Breast epithelium (tissue), 4 donors: ENCODE measurements around the gene DCK. TPM values are rescaled to one million over a fixed set of nuclear protein-coding genes. Genes with fewer than 3 reads are reported as not detected.

Source experiments
- DNase-seq, 2 donors: peaks; one replicate each; pipeline ENCODE4 v3.0.0-alpha.2; 2019; ENCODE audit warnings: low spot score in 2 of 2
- H3K27ac ChIP-seq, 2 donors: fragments of 200-600 bp; sonication (generic) in 1 of 2; one replicate each; pipeline ENCODE4 v1.5.1; 2016 to 2019; ENCODE audit warnings: mild to moderate bottlenecking in 1 of 2
- H3K27me3 ChIP-seq, 2 donors: fragments of 200-600 bp; sonication (generic) in 1 of 2; one replicate each; pipeline versions ENCODE4 v1.5.1 to v1.6.0; 2017 to 2019; ENCODE audit warnings: control low read depth in 1 of 2, mild to moderate bottlenecking in 1 of 2
- H3K36me3 ChIP-seq: fragments of 200-600 bp; one replicate; pipeline ENCODE4 v1.5.1; 2019
- H3K4me1 ChIP-seq, 2 donors: fragments of 200-600 bp; sonication (generic); one replicate each; pipeline ENCODE4 v1.5.1; 2016 to 2019; ENCODE audit warnings: control low read depth in 1 of 2
- H3K4me3 ChIP-seq, 3 donors: fragments of 200-600 bp; sonication (generic); 1 replicate in 2 of 3; 2 replicates in 1 of 3; pipeline ENCODE4 v1.5.1; 2016 to 2019; ENCODE audit warnings: mild to moderate bottlenecking in 3 of 3, moderate library complexity in 2 of 3
- H3K9me3 ChIP-seq, 2 donors: fragments of 200-600 bp; sonication (generic) in 1 of 2; one replicate each; pipeline ENCODE4 v1.5.1; 2016 to 2019; ENCODE audit warnings: control low read depth in 1 of 2
- CTCF ChIP-seq, 3 donors: fragments of 450-650 bp; IDR thresholded peaks; one replicate each; pipeline ENCODE4 v1.5.1; 2016 to 2017; ENCODE audit warnings: antibody characterized with exemption in 3 of 3, mild to moderate bottlenecking in 3 of 3, moderate library complexity in 3 of 3
- POLR2A ChIP-seq: fragments of 450-650 bp; IDR thresholded peaks from one replicate; pipeline ENCODE4 v1.6.1; 2016; ENCODE audit warnings: antibody characterized with exemption, mild to moderate bottlenecking, moderate library complexity
- POLR2AphosphoS5 ChIP-seq, 3 donors: sonication (generic); formaldehyde crosslinking; IDR thresholded peaks; one replicate each; pipeline ENCODE4 v1.6.1; 2017; ENCODE audit warnings: antibody characterized with exemption in 3 of 3
- intact Hi-C: fragments of 100-400 bp; cut with DNase I; formaldehyde crosslinking; loops from one replicate; pipeline ENCODE4 v1.15.1; 2023; ENCODE audit warnings: low total_unique reads
- total RNA-seq, 3 donors: library from RNA; depleted of rRNA; stranded (reverse); fragments of >200 nt; gene quantifications; one replicate each; pipeline ENCODE4 v1.1.0, GENCODE V29; 2016

Gene DCK
- total RNA-seq, 3 donors from 2014 or later: 11.8 to 23.0 (median 17.4) TPM

DNA sequence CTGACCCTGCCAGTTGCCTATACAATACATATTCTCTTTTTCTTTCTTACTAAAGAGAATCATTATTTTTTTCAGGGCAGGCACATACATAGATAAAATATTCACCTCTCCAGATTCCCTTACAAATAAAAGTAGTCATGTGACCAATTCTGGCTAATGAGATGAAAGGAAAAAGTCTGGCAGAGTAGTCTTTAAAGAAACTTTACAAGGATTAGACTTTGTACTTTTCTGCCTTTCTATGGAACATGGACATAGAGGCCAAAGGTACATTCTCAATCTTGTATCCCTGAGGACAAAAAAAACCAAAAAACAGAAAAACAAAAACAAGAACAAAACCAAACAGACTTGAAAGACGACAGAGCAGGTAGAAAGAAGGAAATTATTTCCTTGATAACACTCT is 75.6 kb downstream of the DCK start:
- no peak for DNase-seq
- TF ChIP-seq POLR2A: no peak
- no peak for TF ChIP-seq CTCF (IDR thresholded peaks at IDR 0.05)
- TF ChIP-seq POLR2AphosphoS5 (IDR thresholded peaks at IDR 0.05): no peak
- no peaks in the 10 kb centered on the region for H3K9me3 ChIP-seq
- no peaks in the 10 kb centered on the region for H3K4me1 ChIP-seq
- H3K27ac ChIP-seq: no peak overlapping the region
- intact Hi-C loops: no loop called here
- no peaks in the 10 kb centered on the region for H3K27me3 ChIP-seq
- no peaks in the 10 kb centered on the region for H3K36me3 ChIP-seq
- H3K4me3 ChIP-seq: no peak overlapping the region

- no peaks in the 10 kb centered on the region for H3K9me3 ChIP-seq
- no peak for DNase-seq
- H3K36me3 ChIP-seq: no peaks in the 10 kb centered on the region
- intact Hi-C loops: no loop called here
- H3K4me3 ChIP-seq: no peak overlapping the region
- H3K4me1 ChIP-seq: no peaks in the 10 kb centered on the region
- no peak overlapping the region for H3K27ac ChIP-seq
- H3K27me3 ChIP-seq: no peaks in the 10 kb centered on the region
- no peak for TF ChIP-seq POLR2AphosphoS5 (IDR thresholded peaks at IDR 0.05)
- no peak for TF ChIP-seq CTCF (IDR thresholded peaks at IDR 0.05)
Observed at GRCh38 chr4:71070015-71070414, 76.6 kb downstream of the DCK start.

- H3K27ac ChIP-seq: no peak overlapping the region
- intact Hi-C loops: no loop called here
- no peaks in the 10 kb centered on the region for H3K9me3 ChIP-seq
- H3K27me3 ChIP-seq: no peaks in the 10 kb centered on the region
- no peak for DNase-seq
- no peaks in the 10 kb centered on the region for H3K4me1 ChIP-seq
- H3K4me3 ChIP-seq: no peak overlapping the region
- TF ChIP-seq POLR2A (no peak), CTCF (IDR thresholded peaks at IDR 0.05) (no peak), POLR2AphosphoS5 (IDR thresholded peaks at IDR 0.05) (no peak)
- H3K36me3 ChIP-seq: no peaks in the 10 kb centered on the region
Observed at GRCh38 chr4:71074452-71075299, 81.2 kb downstream of the DCK start.

Other genes with a start within 250 kb of the DCK start
- 10 to 100 TPM; 37.0 to 56.8 (median 55.0) TPM for gene GRSF1, start 153.8 kb upstream of the DCK start, total RNA-seq
- 10 to 100 TPM; 13.3 to 27.8 (median 15.1) TPM for gene MOB1B, start 91.3 kb upstream of the DCK start, total RNA-seq